Ovary (tissue), 9 donors: ENCODE results near the gene CLEC16A. TPM values are rescaled to one million over a fixed set of nuclear protein-coding genes. Genes with fewer than 3 reads are reported as not detected.
A peak's percentile ranks its signal among the peaks of the same experiment; 100 is the strongest.

ENCODE experiments used
- DNase-seq, 5 donors: peaks; one replicate each; pipeline ENCODE4 v3.0.0-alpha.2; 2019 to 2020
- H3K27ac ChIP-seq, 2 donors: fragments of 200-600 bp; one replicate each; pipeline versions ENCODE4 v1.5.1 to v1.8.0; 2019 to 2022
- H3K27me3 ChIP-seq: fragments of 200-600 bp; one replicate; pipeline ENCODE4 v1.8.0; 2022
- H3K36me3 ChIP-seq: fragments of 200-600 bp; sonication (generic); one replicate; pipeline ENCODE4 v1.5.1; 2019
- H3K4me1 ChIP-seq: one replicate; pipeline ENCODE4 v1.8.1; 2013; ENCODE audit warnings: mild to moderate bottlenecking, moderate library complexity; ENCODE audit not compliant: insufficient read depth
- H3K4me3 ChIP-seq: fragments of 200-600 bp; sonication (generic); one replicate; pipeline ENCODE4 v1.5.1; 2017
- H3K9me3 ChIP-seq, 2 donors: fragments of 200-600 bp in 1 of 2; sonication (generic) in 1 of 2; one replicate each; pipeline versions ENCODE4 v1.5.1 to v1.8.1; 2013 to 2019; ENCODE audit warnings: mild to moderate bottlenecking in 1 of 2, moderate library complexity in 1 of 2
- CTCF ChIP-seq, 3 donors: fragments of 450-650 bp in 2 of 3; fragments of 200-600 bp in 1 of 3; IDR thresholded peaks; one replicate each; pipeline versions ENCODE4 v1.5.1 to v1.8.0; 2016 to 2022; ENCODE audit warnings: antibody characterized with exemption in 3 of 3, mild to moderate bottlenecking in 1 of 3
- EP300 ChIP-seq: sonication (generic); formaldehyde crosslinking; IDR thresholded peaks from one replicate; pipeline ENCODE4 v1.6.1; 2017; ENCODE audit warnings: antibody characterized with exemption
- POLR2A ChIP-seq: fragments of 450-650 bp; IDR thresholded peaks from one replicate; pipeline ENCODE4 v1.6.1; 2017; ENCODE audit warnings: antibody characterized with exemption, mild to moderate bottlenecking, moderate library complexity
- WGBS, 3 donors: extraction: QIAGEN DNeasy Blood & Tissue Kit in 1 of 3; methylation state at CpG; one replicate each; pipeline versions ENCODE4 v1.1.5 to v1.1.7; 2013 to 2017; 5-methylcytosine and 5-hydroxymethylcytosine counted together
- intact Hi-C, 4 donors: fragments of 100-400 bp; cut with DNase I; formaldehyde crosslinking; loops; one replicate each; pipeline versions ENCODE4 v1.11.0 to v1.15.1; 2022 to 2023
- polyA plus RNA-seq, 2 donors: library from polyadenylated mRNA; stranded (reverse); fragments of 200-250 nt in 1 of 2; fragments of 350-450 nt in 1 of 2; fragmentation: Illumina TruSeq in 1 of 2; extraction: RNeasy Lipid Tissue Mini Kit (QIAGEN cat#74804) in 1 of 2; gene quantifications; one replicate each; pipeline ENCODE4 v1.2.3, GENCODE V29; 2013 to 2014
- total RNA-seq, 7 donors: library from RNA; depleted of rRNA in 2 of 7; stranded (reverse); fragments of >200 nt in 2 of 7; fragmentation: NEBNext Ultra II Directional in 3 of 7; extraction: Animal tissue kit (Norgen Biotek cat#: 25700) in 3 of 7; gene quantifications; one replicate each; pipeline versions ENCODE4 v1.1.0 to v1.2.4, GENCODE V29; 2016 to 2023
- donor health status: DM: no; HTN: no; CAD: no; lungs with moderate emphysema.
- donor health status: DM: no; HTN: no; CAD: no.
- donor health status: Bipolar disorder and iron deficiency.
- donor health status: DM: yes; HTN: yes; CAD: no.
- donor health status: DM: no; HTN: no; CAD: no.
- donor health status: DM: yes; HTN: yes; CAD: no.

CLEC16A gene
- total and polyA plus RNA-seq, 9 donors, result 6.4 to 28.1 (median 16.5) TPM

- intact Hi-C loops, result no loop called here
- Histone ChIP-seq H3K36me3 (no peaks in the 10 kb centered on the region), H3K27me3 (no peaks in the 10 kb centered on the region), H3K9me3 (no peaks in the 10 kb centered on the region), H3K4me3 (no peak overlapping the region), H3K4me1 (peaks cover 3% of the 10 kb centered on the region), H3K27ac (no peak overlapping the region)
- no peak for DNase-seq
- no peak for TF ChIP-seq POLR2A
- TF ChIP-seq EP300, result no peak
- TF ChIP-seq CTCF (IDR thresholded peaks at IDR 0.05), result no peak
- WGBS, 3 donors, result 76 to 86% (median 80%) methylated on average over 9 of the region's 9 CpGs
Observed at GRCh38 chr16:11208916-11209665, 264.7 kb downstream of the CLEC16A start.

GRCh38 chr16:11210260-11210659 is 265.9 kb downstream of the CLEC16A start:
- Histone ChIP-seq H3K9me3 (no peaks in the 10 kb centered on the region), H3K4me3 (no peak overlapping the region), H3K27me3 (no peaks in the 10 kb centered on the region), H3K36me3 (no peaks in the 10 kb centered on the region), H3K27ac (no peak overlapping the region), H3K4me1 (peaks cover 3% of the 10 kb centered on the region)
- intact Hi-C loops, result no loop called here
- TF ChIP-seq POLR2A (no peak), CTCF (IDR thresholded peaks at IDR 0.05) (no peak), EP300 (no peak)
- WGBS, 3 donors, result 88 to 92% (median 92%) methylated on average over 11 of the region's 11 CpGs
- DNase-seq, result no peak

- H3K27ac ChIP-seq, result no peak overlapping the region
- TF ChIP-seq POLR2A (no peak), EP300 (no peak), CTCF (IDR thresholded peaks at IDR 0.05) (no peak)
- peaks cover 3% of the 10 kb centered on the region for H3K4me1 ChIP-seq
- 52 to 56% (median 55%) methylated on average over 16 of the region's 16 CpGs for WGBS, 3 donors
- H3K9me3 ChIP-seq, result no peaks in the 10 kb centered on the region
- H3K4me3 ChIP-seq, result no peak overlapping the region
- no peaks in the 10 kb centered on the region for H3K27me3 ChIP-seq
- DNase-seq, result no peak
- intact Hi-C loops, result no loop called here
- no peaks in the 10 kb centered on the region for H3K36me3 ChIP-seq
Observed at GRCh38 chr16:11211061-11211976, 267.0 kb downstream of the CLEC16A start.

GRCh38 chr16:11211977-11212797 is 267.8 kb downstream of the CLEC16A start:
- no peaks in the 10 kb centered on the region for H3K9me3 ChIP-seq
- 35 to 42% (median 40%) methylated on average over 16 of the region's 16 CpGs for WGBS, 3 donors
- H3K27ac ChIP-seq, result no peak overlapping the region
- intact Hi-C loops, result no loop called here
- peak in 1 of 5 donors; percentile 54 for DNase-seq
- no peak overlapping the region for H3K4me3 ChIP-seq
- no peaks in the 10 kb centered on the region for H3K27me3 ChIP-seq
- peaks cover 3% of the 10 kb centered on the region for H3K4me1 ChIP-seq
- H3K36me3 ChIP-seq, result no peaks in the 10 kb centered on the region
- TF ChIP-seq CTCF (IDR thresholded peaks at IDR 0.05) (no peak), POLR2A (no peak), EP300 (no peak)
